Tibial nerve (tissue), 4 donors: ENCODE data around the gene MRPS10. TPM values are rescaled to one million over a fixed set of nuclear protein-coding genes. Genes with fewer than 3 reads are reported as not detected.
A peak's percentile ranks its signal among the peaks of the same experiment; 100 is the strongest.
"Not testable (repeated sequence)": the region's sequence is repeated elsewhere in the genome, so short reads cannot be mapped to it uniquely, and the experiment has no call there.

Experiments
- DNase-seq, 2 donors: peaks; one replicate each; pipeline ENCODE4 v3.0.0-alpha.2; 2019; ENCODE audit warnings: low spot score in 2 of 2
- H3K27ac ChIP-seq, 4 donors: fragments of 200-600 bp; sonication (generic) in 3 of 4; one replicate each; pipeline ENCODE4 v1.5.1; 2017 to 2019; ENCODE audit warnings: mild to moderate bottlenecking in 1 of 4
- H3K27me3 ChIP-seq, 2 donors: fragments of 200-600 bp; sonication (generic) in 1 of 2; one replicate each; pipeline versions ENCODE4 v1.5.1 to v1.6.0; 2017 to 2019
- H3K36me3 ChIP-seq, 3 donors: fragments of 200-600 bp; sonication (generic); one replicate each; pipeline ENCODE4 v1.5.1; 2018 to 2019
- H3K4me1 ChIP-seq, 4 donors: fragments of 200-600 bp; sonication (generic) in 3 of 4; one replicate each; pipeline ENCODE4 v1.5.1; 2017 to 2019
- H3K4me3 ChIP-seq, 4 donors: fragments of 200-600 bp; sonication (generic) in 3 of 4; one replicate each; pipeline ENCODE4 v1.5.1; 2017 to 2019; ENCODE audit warnings: mild to moderate bottlenecking in 1 of 4, moderate library complexity in 1 of 4
- H3K9me3 ChIP-seq, 4 donors: fragments of 200-600 bp; sonication (generic) in 3 of 4; one replicate each; pipeline ENCODE4 v1.5.1; 2017 to 2019
- CTCF ChIP-seq, 5 experiments: fragments of 200-600 bp in 3 of 5; fragments of 450-650 bp in 2 of 5; sonication (generic) in 3 of 5; IDR thresholded peaks; one replicate each; pipeline ENCODE4 v1.5.1; 2016 to 2019; ENCODE audit warnings: antibody characterized with exemption in 5 of 5, mild to moderate bottlenecking in 3 of 5, moderate library complexity in 2 of 5
- EP300 ChIP-seq, 2 donors: sonication (generic); formaldehyde crosslinking; IDR thresholded peaks; one replicate each; pipeline ENCODE4 v1.6.1; 2017; ENCODE audit warnings: antibody characterized with exemption in 2 of 2, mild to moderate bottlenecking in 1 of 2
- POLR2A ChIP-seq, 2 donors: fragments of 450-650 bp; IDR thresholded peaks; one replicate each; pipeline ENCODE4 v1.6.1; 2017; ENCODE audit warnings: antibody characterized with exemption in 2 of 2, mild to moderate bottlenecking in 2 of 2, moderate library complexity in 2 of 2
- WGBS, 2 donors: methylation state at CpG; one replicate each; pipeline ENCODE4 v1.1.5; 2018; 5-methylcytosine and 5-hydroxymethylcytosine counted together
- total RNA-seq, 4 donors: library from RNA; depleted of rRNA; stranded (reverse); fragments of >200 nt; gene quantifications; one replicate each; pipeline ENCODE4 v1.1.0, GENCODE V29; 2016

MRPS10 gene
- total RNA-seq, 4 donors from 2014 or later: 20.7 to 30.6 (median 23.6) TPM

DNA sequence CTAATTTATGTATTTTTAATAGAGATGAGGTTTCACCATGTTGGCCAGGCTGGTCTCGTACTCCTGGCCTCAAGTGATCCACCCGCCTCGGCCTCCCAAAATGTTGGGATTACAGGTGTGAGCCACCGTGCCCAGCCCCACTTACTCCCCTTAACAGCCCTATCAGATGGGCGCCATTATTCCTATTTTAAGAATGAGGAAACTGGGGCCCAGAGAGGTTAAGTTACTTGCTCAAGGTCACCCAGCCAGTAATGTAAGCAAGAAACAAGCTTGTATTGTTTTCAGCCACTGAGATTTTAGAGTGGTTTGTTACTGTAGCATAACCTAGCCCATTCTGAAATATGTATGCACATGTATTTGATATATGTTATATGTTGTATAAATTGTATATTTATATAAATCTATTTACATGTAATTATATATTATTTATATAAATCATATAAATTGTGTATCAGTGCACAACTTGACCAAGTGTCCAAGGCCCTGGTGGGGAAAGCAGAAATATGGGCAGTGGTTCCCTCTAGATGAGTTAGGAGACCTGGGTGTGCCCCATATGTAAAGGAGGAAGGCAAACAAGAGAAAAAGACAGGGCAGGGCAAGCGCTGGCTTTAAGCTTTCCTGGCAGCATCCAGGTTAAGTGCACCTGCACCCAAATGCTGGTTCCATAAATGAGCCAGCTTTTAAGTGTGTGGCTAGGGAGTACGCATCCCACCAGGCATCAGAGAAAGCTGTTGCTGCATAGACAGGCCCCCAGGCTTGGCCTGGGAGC, 45.7 kb downstream of the MRPS10 start:
- no peak for TF ChIP-seq EP300 (IDR thresholded peaks at IDR 0.05)
- no peak for TF ChIP-seq POLR2A (IDR thresholded peaks at IDR 0.05)
- TF ChIP-seq CTCF (IDR thresholded peaks at IDR 0.05): no peak
- 91 to 96% methylated on average over 7 of the region's 7 CpGs for WGBS, 2 donors
- Histone ChIP-seq H3K27ac (no peak overlapping the region), H3K9me3 (no peaks in the 10 kb centered on the region), H3K4me1 (no peaks in the 10 kb centered on the region), H3K36me3 (no peaks in the 10 kb centered on the region), H3K4me3 (no peak overlapping the region), H3K27me3 (no peaks in the 10 kb centered on the region)
- no peak for DNase-seq

GRCh38 chr6:42169780-42170179, 47.9 kb downstream of the MRPS10 start:
- H3K27me3 ChIP-seq, H3K9me3 ChIP-seq, H3K36me3 ChIP-seq, H3K4me1 ChIP-seq, H3K27ac ChIP-seq, DNase-seq, H3K4me3 ChIP-seq: not testable (repeated sequence)
- 44 to 52% methylated on average over 2 of the region's 2 CpGs for WGBS, 2 donors

- no peaks in the 10 kb centered on the region for H3K36me3 ChIP-seq
- WGBS, 2 donors: 64 to 70% methylated on average over 6 of the region's 6 CpGs
- H3K27me3 ChIP-seq: no peaks in the 10 kb centered on the region
- H3K4me1 ChIP-seq: peaks cover 0 to 3% (median 0%) of the 10 kb centered on the region in 4 donors
- H3K9me3 ChIP-seq: no peaks in the 10 kb centered on the region
- TF ChIP-seq EP300 (IDR thresholded peaks at IDR 0.05) (no peak), POLR2A (IDR thresholded peaks at IDR 0.05) (no peak), CTCF (IDR thresholded peaks at IDR 0.05) (no peak)
- H3K4me3 ChIP-seq: no peak overlapping the region
- DNase-seq: no peak
- no peak overlapping the region for H3K27ac ChIP-seq
Observed at GRCh38 chr6:42168650-42169049, 49.0 kb downstream of the MRPS10 start.

DNA sequence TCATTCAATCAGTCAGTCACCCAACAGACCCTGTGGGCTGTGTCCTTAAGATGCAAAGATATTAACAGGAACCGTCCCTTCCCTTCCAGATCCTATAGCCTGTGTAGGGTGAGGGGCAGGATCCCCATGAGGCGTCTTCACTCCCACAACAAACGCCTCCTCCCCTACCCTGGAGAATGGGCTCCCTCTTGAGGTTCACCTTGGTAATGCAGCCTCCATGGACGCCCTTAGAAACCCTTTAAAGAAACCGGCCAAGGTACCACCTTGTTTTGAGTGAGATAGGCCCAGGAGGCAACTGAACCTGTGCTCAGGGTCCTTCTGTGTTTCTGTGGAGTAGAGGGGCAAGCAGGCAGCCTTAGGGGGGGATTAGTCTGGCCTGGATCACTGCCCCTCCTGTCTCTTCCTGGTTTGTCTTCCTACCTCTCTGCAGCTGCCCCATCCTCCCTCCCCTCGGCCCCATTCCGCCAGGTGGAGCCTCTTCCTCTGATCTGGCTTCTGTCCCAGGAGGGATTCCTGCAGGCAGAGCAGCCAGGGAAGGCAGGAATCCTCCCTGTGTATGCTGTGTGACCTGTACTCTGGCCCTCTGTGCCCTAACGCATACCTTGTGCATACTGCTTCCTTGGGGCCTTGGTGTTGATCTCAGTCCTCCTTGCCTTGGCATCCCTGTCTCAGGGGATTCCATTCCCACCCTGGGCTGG, 51.1 kb downstream of the MRPS10 start:
- H3K4me3 ChIP-seq: no peak overlapping the region
- H3K4me1 ChIP-seq: peaks cover 0 to 3% (median 0%) of the 10 kb centered on the region in 4 donors
- no peaks in the 10 kb centered on the region for H3K9me3 ChIP-seq
- WGBS, 2 donors: 14 to 20% methylated on average over 8 of the region's 8 CpGs
- no peaks in the 10 kb centered on the region for H3K36me3 ChIP-seq
- TF ChIP-seq POLR2A (IDR thresholded peaks at IDR 0.05): no peak
- TF ChIP-seq CTCF (IDR thresholded peaks at IDR 0.05): peak; percentile 84 to 93 (median 88)
- TF ChIP-seq EP300 (IDR thresholded peaks at IDR 0.05): no peak
- peak; percentile 36 to 84 for DNase-seq
- peaks cover 0 to 6% of the 10 kb centered on the region in 2 donors for H3K27me3 ChIP-seq
- H3K27ac ChIP-seq: no peak overlapping the region

DNA sequence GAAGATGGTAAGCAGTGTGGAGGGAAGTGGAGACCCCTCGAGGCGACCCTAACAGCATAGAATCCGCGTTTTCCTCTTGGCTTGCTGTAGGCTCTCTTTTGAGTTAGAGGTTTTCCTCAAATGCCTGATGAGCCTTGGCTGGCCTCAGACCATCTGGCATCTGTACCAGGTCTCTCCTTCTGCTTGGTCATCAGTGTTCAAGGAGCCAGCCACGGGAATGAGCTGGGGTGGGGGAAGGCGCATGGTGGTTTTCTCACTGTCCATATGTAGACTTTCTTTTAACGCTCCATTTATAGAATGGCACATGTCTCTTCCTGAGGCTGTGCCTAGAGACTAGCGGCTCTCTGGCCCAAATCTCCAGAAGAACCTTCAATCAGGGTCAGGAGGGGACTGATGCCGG, 52.6 kb downstream of the MRPS10 start:
- H3K36me3 ChIP-seq: no peaks in the 10 kb centered on the region
- no peak for DNase-seq
- H3K4me3 ChIP-seq: no peak overlapping the region
- H3K27me3 ChIP-seq: peaks cover 0 to 6% of the 10 kb centered on the region in 2 donors
- no peaks in the 10 kb centered on the region for H3K9me3 ChIP-seq
- no peak overlapping the region for H3K27ac ChIP-seq
- H3K4me1 ChIP-seq: peaks cover 0 to 3% (median 0%) of the 10 kb centered on the region in 4 donors
- no peak for TF ChIP-seq POLR2A (IDR thresholded peaks at IDR 0.05)
- 69 to 75% methylated on average over 9 of the region's 9 CpGs for WGBS, 2 donors

- 6 to 20% methylated on average over 1 of the region's 1 CpG for WGBS, 2 donors
- Histone ChIP-seq H3K27me3 (peaks cover 0 to 6% of the 10 kb centered on the region in 2 donors), H3K4me1 (peaks cover 0 to 3% (median 0%) of the 10 kb centered on the region in 4 donors)
Observed at GRCh38 chr6:42163981-42164380, 53.7 kb downstream of the MRPS10 start.

More at GRCh38 chr6:42163981-42164380, 53.7 kb downstream of the MRPS10 start:
- Histone ChIP-seq H3K9me3 (no peaks in the 10 kb centered on the region), H3K36me3 (no peaks in the 10 kb centered on the region), H3K4me3 (no peak overlapping the region), H3K27ac (no peak overlapping the region)
- no peak for DNase-seq
- TF ChIP-seq POLR2A (IDR thresholded peaks at IDR 0.05) (no peak), CTCF (IDR thresholded peaks at IDR 0.05) (no peak), EP300 (IDR thresholded peaks at IDR 0.05) (no peak)
